Smooth muscle cell (in vitro differentiated cells): ENCODE measurements around the gene CLRN2. TPM values are rescaled to one million over a fixed set of nuclear protein-coding genes. Genes with fewer than 3 reads are reported as not detected.

ENCODE experiments used
- DNase-seq: peaks from one replicate; lab custom pipeline; 2025; ENCODE audit not compliant: unreplicated experiment; lab: John Stamatoyannopoulos, UW
- H2AFZ ChIP-seq: fragments of 200-600 bp; sonication (generic); 2 replicates; pipeline ENCODE4 v1.6.0; 2016; ENCODE audit warnings: antibody characterized with exemption, low read depth, mild to moderate bottlenecking
- H3F3A ChIP-seq: fragments of 200-600 bp; sonication (generic); 2 replicates; pipeline ENCODE4 v1.6.0; 2017; ENCODE audit warnings: antibody characterized with exemption, low read depth
- H3K27ac ChIP-seq: fragments of 200-600 bp; sonication (generic); 2 replicates; pipeline ENCODE4 v1.5.1; 2016; ENCODE audit warnings: low read depth, mild to moderate bottlenecking
- H3K27me3 ChIP-seq: fragments of 200-600 bp; sonication (generic); 2 replicates; pipeline ENCODE4 v1.6.1; 2016; ENCODE audit warnings: low read depth, mild to moderate bottlenecking
- H3K36me3 ChIP-seq: fragments of 200-600 bp; sonication (generic); 2 replicates; pipeline ENCODE4 v1.5.1; 2016; ENCODE audit warnings: low read depth
- H3K4me1 ChIP-seq: fragments of 200-600 bp; sonication (generic); 2 replicates; pipeline ENCODE4 v1.5.1; 2016; ENCODE audit warnings: low read depth
- H3K4me2 ChIP-seq: fragments of 200-600 bp; sonication (generic); 2 replicates; pipeline ENCODE4 v1.6.0; 2016; ENCODE audit warnings: mild to moderate bottlenecking
- H3K4me3 ChIP-seq: fragments of 200-600 bp; sonication (generic); 2 replicates; pipeline ENCODE4 v1.5.1; 2016; ENCODE audit warnings: mild to moderate bottlenecking
- H3K79me2 ChIP-seq: fragments of 200-600 bp; sonication (generic); 2 replicates; pipeline ENCODE4 v1.6.0; 2016; ENCODE audit warnings: low read depth, mild to moderate bottlenecking
- H3K9ac ChIP-seq: fragments of 200-600 bp; sonication (generic); 2 replicates; pipeline ENCODE4 v1.6.0; 2016; ENCODE audit warnings: low read depth
- H3K9me3 ChIP-seq: fragments of 200-600 bp; sonication (generic); replicated peaks from 2 replicates; pipeline ENCODE4 v1.5.1; 2016; ENCODE audit warnings: low read depth
- H4K20me1 ChIP-seq: fragments of 200-600 bp; sonication (generic); 2 replicates; pipeline ENCODE4 v1.6.0; 2016; ENCODE audit warnings: low read depth
- CTCF ChIP-seq: fragments of 200-600 bp; sonication (generic); IDR thresholded peaks from 2 replicates; pipeline ENCODE4 v1.5.1; 2017; ENCODE audit warnings: borderline replicate concordance, mild to moderate bottlenecking, antibody characterized with exemption; ENCODE audit not compliant: insufficient read depth, poor library complexity, severe bottlenecking
- WGBS: methylation state at CpG from one replicate; pipeline ENCODE4 v1.1.7; 2016; ENCODE audit warnings: low lambda C conversion rate; 5-methylcytosine and 5-hydroxymethylcytosine counted together
- polyA plus RNA-seq: library from polyadenylated mRNA; unstranded; fragments of >200 nt; fragmentation: Nextera tagmentation; extraction: Ambion mirVana; gene quantifications from 2 replicates; pipeline ENCODE4 v1.2.1, GENCODE V29; 2016
- total RNA-seq: library from RNA; depleted of rRNA; stranded (reverse); fragments of >200 nt; gene quantifications from 2 replicates; pipeline ENCODE4 v1.2.3, GENCODE V29; 2014

Gene CLRN2
- total and polyA plus RNA-seq, 2 experiments from 2014 or later, result not detected

GRCh38 chr4:17544205-17544604 is 29.2 kb downstream of the CLRN2 start:
- WGBS, result 22% methylated on average over 6 of the region's 6 CpGs
- H3F3A ChIP-seq, result no peaks in the 10 kb centered on the region
- TF ChIP-seq CTCF, result no peak
- no peak overlapping the region for H3K27ac ChIP-seq
- H3K9ac ChIP-seq, result no peak overlapping the region
- H3K9me3 ChIP-seq, result no peaks in the 10 kb centered on the region
- no peak overlapping the region for H3K4me3 ChIP-seq
- DNase-seq, result no peak
- H4K20me1 ChIP-seq, result no peaks in the 10 kb centered on the region
- no peak overlapping the region for H2AFZ ChIP-seq
- H3K4me1 ChIP-seq, result no peaks in the 10 kb centered on the region
- H3K79me2 ChIP-seq, result no peaks in the 10 kb centered on the region
- H3K27me3 ChIP-seq, result no peaks in the 10 kb centered on the region
- H3K4me2 ChIP-seq, result no peak overlapping the region
- no peaks in the 10 kb centered on the region for H3K36me3 ChIP-seq

- no peaks in the 10 kb centered on the region for H3F3A ChIP-seq
- H3K4me1 ChIP-seq, result no peaks in the 10 kb centered on the region
- H2AFZ ChIP-seq, result no peak overlapping the region
- no peak for DNase-seq
- no peaks in the 10 kb centered on the region for H3K27me3 ChIP-seq
- no peak overlapping the region for H3K27ac ChIP-seq
- 83% methylated on average over 3 of the region's 3 CpGs for WGBS
- H3K4me2 ChIP-seq, result no peak overlapping the region
- no peak overlapping the region for H3K9ac ChIP-seq
- H3K36me3 ChIP-seq, result no peaks in the 10 kb centered on the region
- H3K9me3 ChIP-seq, result no peaks in the 10 kb centered on the region
- H3K4me3 ChIP-seq, result no peak overlapping the region
- H4K20me1 ChIP-seq, result no peaks in the 10 kb centered on the region
- TF ChIP-seq CTCF, result no peak
- H3K79me2 ChIP-seq, result no peaks in the 10 kb centered on the region
These were observed 29.9 kb downstream of the CLRN2 start for GRCh38 chr4:17544831-17545234.

- Histone ChIP-seq H3F3A (no peaks in the 10 kb centered on the region), H3K27ac (no peak overlapping the region), H3K4me2 (no peak overlapping the region), H3K36me3 (no peaks in the 10 kb centered on the region), H3K9me3 (no peaks in the 10 kb centered on the region), H3K4me1 (no peaks in the 10 kb centered on the region), H3K79me2 (no peaks in the 10 kb centered on the region), H3K4me3 (no peak overlapping the region), H4K20me1 (no peaks in the 10 kb centered on the region), H3K27me3 (no peaks in the 10 kb centered on the region), H2AFZ (no peak overlapping the region), H3K9ac (no peak overlapping the region)
- WGBS, result 72% methylated on average over 11 of the region's 11 CpGs
- TF ChIP-seq CTCF, result no peak
- DNase-seq, result no peak
These were observed 30.6 kb downstream of the CLRN2 start for GRCh38 chr4:17545374-17546140.

- H2AFZ ChIP-seq, result no peak overlapping the region
- no peaks in the 10 kb centered on the region for H3K4me1 ChIP-seq
- H3K9me3 ChIP-seq, result no peaks in the 10 kb centered on the region
- no peak overlapping the region for H3K9ac ChIP-seq
- no peaks in the 10 kb centered on the region for H3K79me2 ChIP-seq
- H4K20me1 ChIP-seq, result no peaks in the 10 kb centered on the region
- no peak overlapping the region for H3K4me2 ChIP-seq
- no peaks in the 10 kb centered on the region for H3K27me3 ChIP-seq
- no peak overlapping the region for H3K27ac ChIP-seq
- 87% methylated on average over 10 of the region's 10 CpGs for WGBS
- no peaks in the 10 kb centered on the region for H3F3A ChIP-seq
- no peak for TF ChIP-seq CTCF
- no peaks in the 10 kb centered on the region for H3K36me3 ChIP-seq
- H3K4me3 ChIP-seq, result no peak overlapping the region
- no peak for DNase-seq
These were observed 31.3 kb downstream of the CLRN2 start for GRCh38 chr4:17546222-17546621.
